Activated CD8-positive, alpha-beta memory T cell treated with anti-CD3 and anti-CD28 coated beads, Interleukin-2, amount 50 U/mL, for 1 hour (primary cell): Measurements from ENCODE around the gene SLC25A26.
"Not testable (repeated sequence)": the region's sequence is repeated elsewhere in the genome, so short reads cannot be mapped to it uniquely, and the experiment has no call there.

Experiments used
- DNase-seq: peaks from one replicate; pipeline ENCODE4 v3.0.0-alpha.2; 2020; ENCODE audit errors: extremely low read depth

The SLC25A26 gene

DNA sequence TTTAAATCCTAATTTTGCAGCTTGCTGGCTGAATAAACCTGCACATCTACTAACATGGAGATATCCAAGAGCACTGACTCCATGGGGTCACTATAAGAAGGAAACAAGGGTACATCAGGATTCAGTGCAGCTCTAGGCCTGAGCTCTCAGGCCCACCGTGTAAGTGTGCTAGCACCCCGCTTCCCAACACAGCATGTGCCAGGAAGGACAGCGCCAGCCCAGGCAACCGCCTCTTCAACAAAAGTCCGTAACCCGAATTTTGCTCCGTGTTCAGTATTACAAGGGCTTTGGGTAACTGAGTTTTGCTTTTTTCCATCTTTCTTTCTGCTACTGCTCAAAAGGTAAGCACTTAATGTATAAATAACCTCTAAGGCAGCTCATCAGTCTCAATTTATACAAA, 190.2 kb downstream of the SLC25A26 start:
- DNase-seq: no peak

DNA sequence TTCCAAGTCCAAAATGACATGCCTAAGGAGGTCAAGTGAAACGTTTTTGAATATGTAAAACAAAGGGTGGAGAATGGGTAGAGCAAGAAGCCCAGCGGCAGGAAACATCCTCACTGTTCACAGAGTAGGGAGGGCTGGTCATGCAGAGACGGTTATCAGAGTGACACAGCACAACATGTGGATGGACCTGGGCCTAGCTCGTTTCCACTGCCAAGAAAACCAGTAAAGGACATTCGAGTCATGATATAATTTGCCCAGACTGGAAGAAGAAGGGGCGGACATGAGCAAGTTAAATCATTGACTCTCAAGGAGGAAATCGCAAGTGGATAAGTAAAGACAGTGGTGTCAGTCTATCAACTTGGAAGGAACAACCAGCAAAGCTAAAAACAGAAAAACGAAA, 190.7 kb downstream of the SLC25A26 start:
- no peak for DNase-seq

DNA sequence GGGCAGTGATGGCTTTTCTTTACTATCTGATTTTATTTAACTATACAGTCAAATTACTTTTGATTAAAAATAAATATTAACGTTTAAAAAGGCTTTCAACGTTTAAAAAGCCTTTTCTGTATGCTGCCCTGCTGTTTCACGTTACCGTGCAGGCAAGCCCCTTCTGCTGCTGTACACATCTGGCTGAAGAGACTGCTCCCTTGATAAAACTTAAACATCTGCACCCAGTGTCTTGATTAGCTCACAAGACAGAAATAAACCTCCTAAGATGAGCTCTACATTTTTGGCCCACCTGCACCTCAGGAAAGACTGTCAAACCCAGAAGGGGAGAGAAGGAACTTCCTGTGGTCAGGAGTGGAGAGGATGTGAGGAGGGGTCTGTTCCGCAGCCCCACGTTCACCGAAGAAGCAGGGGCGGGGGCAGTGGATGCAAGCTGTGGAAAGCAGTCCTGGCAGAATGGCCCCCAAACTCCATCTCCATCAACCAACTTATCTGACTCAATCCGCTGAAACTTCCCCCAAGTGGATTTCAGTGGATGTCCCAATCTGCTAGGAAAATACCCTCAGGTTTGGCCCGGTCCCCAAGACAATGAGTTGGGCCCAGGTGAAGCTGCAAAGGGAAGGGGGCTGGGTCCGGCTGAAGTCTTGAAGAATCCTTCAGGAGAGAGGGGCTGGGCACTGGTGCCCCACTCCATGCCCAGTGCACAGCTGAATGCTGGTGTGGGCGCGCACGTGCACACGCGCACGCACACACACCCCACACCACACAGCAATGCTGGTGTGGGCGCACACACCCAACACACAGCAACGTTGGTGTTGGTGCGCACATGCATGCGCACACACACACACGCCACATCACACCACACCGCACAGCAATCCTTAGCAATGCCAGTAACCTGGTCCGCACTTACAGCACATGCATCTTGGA, 191.4 kb downstream of the SLC25A26 start:
- DNase-seq: no peak

DNA sequence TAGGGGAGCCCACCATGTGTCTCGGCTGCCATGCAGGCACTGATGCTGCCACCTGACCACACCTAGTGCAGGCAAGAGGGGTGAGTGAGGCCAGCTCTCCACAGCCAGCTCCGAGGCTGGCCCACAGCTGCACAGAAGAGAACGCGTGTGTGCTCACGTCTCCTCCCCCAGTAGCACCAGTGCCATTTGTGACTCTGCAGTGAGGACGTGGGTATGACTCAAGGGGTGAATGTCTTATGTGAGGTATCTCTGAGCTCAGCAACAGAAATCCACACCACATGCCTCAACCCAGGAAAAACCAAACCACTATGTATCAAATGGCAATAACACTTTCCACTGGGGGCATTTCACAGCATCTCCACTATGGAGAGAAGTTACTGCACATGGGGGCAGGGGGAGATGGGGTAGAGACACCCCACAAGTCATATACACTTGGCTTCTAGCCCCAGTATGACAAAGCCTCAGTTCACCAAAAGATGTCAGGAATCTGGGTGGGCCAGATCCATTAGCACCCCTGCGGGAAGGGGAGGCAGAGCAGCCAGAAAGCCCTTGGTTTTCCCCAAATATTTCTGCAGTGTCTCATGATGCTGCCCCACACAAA, 192.4 kb downstream of the SLC25A26 start:
- DNase-seq: no peak

DNA sequence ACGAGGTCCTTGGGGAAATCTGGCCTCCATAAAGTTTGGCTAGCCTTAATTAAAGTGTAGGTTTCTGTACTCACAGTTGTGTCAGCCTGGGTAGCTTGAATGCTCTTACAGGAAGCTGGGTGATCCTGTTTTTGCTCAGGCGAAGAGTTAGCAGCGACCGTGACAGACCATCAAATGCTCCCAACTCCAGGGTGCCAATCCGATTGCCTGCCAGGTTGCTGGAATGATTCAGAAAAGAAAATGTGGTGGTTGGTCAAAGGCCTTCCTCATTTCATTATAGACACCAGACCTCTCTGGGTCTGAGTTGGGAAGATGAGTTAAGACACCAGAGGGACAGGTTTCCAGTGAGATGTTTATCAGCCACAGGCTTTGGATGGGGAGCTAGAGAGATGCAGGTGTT, 194.0 kb downstream of the SLC25A26 start:
- DNase-seq: no peak

DNA sequence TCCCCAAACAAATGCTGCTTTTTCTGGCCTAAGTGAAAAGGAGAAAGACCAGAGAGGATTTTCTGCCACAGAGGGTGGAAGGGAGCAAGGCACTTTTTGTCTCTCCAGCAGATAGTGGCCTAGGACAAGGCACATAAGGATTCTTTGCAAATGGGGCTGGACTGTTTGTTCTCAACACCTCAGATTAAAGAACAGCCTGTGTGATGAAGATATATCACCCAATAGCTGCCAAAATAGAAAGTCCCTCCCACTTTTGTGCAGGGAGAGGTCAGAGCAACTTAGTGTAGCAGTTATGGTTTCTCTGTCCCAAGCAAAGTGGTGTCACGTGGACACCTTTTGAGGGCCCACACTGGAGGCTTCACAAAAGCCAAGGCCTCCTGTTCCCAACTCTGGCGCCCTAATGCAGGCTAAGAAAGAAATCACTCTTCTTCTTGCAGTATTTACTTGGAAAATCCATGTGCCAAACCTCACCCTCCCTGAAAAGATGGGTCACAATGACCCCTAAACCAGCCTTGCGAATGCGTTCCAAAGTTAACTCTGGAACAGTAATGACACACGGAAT, 195.1 kb downstream of the SLC25A26 start:
- no peak for DNase-seq

DNA sequence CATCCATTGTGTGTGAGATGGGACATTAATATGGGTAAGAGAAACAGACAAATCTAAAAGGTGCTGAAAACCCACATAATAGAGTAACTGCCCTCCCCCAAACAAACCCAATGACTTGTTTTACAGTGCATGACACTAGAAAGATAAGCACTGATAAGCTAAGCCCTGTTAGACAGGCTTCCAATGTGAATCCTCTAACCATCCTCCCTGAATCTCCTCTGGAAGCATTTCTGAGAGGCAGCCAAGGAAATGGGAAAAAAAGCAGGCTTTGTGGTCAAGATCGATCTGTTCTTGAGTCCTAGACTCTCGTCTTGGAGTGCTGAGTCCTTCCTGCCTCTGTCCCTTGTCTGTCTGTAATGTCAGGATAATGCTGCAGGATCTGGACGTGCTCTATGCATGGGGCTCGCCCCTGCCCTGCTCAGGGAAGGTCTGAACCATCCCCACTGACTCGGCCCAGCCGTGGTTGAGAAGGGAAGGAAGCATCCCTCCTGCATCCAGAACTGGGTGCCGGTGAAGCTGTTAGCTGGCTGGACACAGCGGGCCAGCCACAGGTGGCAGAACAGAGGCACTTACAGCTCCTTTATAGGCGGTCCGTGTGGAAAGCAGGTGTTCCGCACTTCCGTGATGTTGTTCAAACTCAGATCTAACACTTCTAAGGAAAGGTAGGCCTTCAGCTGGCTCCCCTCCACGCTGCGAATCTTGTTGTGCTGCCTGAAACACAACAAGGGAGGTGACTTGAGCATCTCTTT, 195.9 kb downstream of the SLC25A26 start:
- no peak for DNase-seq

DNA sequence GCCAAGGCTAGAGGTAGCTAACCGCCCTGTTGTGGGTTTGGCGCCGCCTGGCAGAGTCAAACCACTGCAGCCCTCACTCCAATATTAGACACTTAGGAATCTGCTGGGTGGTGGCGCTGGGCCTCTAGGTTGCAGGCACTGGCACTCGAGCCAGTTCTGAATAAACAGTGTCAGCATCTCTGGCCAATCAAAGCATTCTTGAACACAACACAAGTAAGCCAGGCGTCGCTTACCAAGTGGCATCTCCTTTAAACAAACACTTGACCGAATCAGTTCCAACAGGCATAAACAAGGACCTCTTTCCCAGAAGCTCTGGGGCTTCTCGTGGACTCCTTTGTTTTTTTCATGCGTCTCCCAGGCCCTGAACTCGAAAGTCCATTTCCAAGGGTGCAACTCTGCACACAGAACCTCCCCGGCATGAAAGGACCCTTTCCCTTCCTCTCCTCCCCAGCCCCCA, 197.7 kb downstream of the SLC25A26 start:
- no peak for DNase-seq

DNA sequence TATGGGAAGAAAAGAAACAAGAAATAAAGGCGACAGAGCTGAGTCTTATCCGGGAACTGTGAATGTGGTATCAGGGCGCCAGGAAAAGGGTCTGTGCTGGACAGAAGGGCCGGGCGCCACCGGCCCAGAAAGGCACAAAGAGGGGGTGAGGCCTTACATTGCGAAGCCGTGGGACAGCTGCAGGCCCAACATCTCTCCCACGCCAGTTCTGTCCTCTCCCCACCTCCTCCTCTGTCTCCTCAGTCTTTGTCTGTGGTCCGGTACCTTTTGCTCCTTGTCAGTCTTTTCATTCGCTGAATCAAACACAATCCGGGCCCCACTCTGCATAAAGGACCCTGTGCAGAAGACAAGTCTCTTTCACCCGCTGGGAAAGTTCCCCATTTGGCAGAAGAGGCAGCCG, 198.2 kb downstream of the SLC25A26 start:
- DNase-seq: no peak

DNA sequence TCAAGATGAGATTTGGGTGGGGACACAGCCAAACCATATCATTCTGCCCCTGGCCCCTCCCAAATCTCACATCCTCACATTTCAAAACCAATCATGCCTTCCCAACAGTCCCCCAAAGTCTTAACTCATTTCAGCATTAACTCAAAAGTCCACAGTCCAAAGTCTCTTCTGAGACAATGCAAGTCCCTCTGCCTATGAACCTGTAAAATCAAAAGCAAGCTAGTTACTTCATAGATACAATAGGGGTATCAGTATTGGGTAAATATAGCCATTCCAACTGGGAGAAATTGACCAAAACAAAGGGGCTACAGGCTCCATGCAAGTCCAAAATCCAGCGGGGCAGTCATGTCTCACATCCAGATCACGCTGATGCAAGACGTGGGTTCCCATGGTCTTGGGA, 200.3 kb downstream of the SLC25A26 start:
- DNase-seq: not testable (repeated sequence)

DNA sequence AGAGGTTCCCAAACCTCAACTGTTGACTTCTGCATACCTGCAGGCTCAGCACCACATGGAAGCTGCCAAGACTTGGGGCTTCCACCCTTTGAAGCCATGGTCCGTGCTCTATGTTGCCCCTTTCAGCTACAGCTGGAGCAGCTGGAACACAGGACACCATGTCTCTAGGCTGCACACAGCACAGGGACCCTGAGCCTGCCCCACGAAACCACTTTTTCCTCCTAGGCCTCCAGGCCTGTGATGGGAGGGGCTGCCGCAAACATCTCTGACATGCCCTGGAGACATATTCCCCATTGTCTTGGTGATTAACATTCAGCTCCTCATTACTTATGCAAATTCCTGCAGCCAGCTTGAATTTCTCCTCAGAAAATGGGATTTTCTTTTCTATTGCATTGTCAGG, 201.1 kb downstream of the SLC25A26 start:
- not testable (repeated sequence) for DNase-seq

DNA sequence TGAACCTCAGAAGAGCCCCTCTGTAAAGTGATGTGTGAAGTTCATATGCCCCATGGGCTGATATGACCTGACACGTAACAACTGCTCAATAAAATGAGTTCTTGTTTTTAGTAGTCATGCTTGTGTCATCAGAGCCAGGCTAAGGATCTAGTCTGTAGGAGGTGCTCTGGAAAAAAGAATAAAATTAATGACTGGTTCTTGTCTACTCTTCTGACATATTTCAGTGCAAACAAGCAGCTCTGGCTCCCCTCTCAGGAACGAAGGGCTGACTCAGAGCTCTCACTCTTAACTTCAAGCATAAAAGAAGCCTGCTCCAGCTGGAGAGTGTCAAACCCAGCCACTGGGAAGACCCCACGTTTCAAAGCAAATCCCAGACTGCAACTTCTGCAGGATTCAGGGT, 203.0 kb downstream of the SLC25A26 start:
- no peak for DNase-seq

DNA sequence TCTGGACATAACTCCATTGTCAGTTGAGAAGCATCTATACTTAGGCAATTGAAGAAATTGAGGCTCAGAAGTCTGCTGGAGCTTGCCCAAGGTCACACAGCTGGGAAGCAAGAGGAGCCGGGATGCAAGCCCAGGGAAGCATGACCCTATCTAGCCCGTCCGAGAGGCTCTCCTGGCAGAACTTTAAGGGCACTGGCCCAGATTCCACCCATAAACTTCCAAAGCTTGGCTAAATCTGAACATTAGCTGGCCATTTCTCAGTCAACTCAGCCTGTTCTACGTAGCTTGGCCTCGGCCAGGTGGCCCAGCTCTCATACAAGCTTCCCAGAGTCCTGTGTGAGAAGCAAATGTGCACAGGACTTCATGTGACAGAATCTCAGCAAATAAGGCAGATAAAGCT, 204.2 kb downstream of the SLC25A26 start:
- DNase-seq: no peak

DNA sequence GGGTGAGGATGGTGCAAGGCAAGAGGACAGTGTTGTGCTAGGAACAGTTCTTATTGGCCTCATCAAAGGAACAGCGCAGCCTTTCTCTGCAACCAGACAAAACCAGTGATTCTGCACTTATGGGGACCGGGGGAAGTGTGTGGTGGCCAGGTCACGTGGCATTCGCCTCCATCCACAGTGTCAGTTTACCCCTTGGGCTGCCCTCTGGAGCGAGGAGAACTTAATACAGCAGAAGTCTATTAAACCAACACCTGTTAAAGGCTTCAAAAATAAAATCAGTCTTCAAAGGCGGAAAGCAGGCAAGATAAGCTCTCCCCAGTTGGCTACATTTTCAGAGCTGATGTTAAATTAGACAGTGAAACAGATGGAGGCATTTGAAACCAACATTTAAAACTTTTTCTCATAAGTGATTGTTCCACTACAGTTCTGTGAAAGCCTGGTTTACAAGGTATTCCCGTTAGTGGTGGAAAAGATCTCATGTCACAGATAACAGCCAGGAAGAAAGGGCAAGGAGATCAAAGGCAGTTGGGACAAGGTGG, 204.8 kb downstream of the SLC25A26 start:
- no peak for DNase-seq

DNA sequence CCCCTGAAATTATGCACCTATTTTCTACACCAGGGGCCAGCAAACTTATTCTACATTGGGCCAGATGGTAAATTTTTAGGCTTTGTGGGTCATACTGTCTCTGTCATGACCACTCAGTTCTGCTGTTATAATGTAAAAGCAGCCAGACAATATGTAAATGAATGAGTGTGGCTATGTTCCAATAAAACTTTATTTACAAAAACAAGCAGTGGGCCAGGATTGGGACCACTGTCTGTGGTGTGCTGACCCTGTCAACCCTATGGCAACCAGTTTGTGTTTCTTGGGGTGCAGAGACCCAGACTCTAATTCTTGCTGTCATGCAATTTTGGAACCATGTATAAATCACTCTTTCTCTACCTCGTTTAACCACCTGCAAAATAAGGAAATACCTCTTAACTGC, 205.3 kb downstream of the SLC25A26 start:
- no peak for DNase-seq

DNA sequence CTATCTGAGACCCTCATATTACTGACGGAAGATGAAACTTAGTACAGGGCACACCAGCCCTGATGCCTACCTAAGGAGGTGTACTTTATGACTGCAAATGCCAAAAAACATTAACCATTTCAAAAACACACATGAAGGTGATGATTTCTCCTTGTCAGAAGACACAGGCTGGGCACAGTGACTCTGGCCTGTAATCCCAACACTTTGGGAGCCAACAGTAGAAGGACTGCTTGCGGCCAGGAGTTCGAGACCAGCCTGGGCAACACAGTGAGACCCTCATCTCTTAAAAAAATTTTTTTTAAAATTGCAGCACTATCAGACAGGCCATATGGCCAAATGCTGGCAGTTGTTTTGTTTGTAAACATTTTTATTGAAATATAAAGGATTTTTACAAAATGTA, 206.6 kb downstream of the SLC25A26 start:
- no peak for DNase-seq

DNA sequence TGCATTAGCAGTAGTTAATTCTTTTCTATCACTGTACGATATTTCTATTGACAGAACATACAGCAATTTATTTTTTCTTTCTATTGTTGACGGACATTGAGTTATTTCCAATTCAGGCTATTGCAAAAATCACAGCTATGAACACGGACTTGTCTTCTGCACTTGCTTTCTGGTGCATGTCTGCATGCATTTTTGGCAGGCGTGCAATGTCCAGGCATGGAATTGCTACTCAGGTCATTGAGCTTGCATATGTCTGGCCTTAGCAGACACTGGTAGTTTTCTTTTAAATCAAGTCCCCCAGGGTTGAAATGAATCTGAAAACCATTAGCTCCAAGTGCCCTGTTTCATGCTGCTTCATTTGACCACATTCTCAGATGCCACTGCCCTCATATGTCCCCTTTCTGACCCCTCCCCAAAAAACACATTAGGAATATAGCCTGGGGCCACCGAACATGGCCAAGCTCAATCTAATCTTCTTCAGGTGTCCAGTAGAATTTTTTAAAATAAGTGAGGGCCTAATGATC, 207.2 kb downstream of the SLC25A26 start:
- DNase-seq: no peak
